HCT116 (cell line): Measurements from ENCODE around the gene RCSD1. TPM values are rescaled to one million over a fixed set of nuclear protein-coding genes. Genes with fewer than 3 reads are reported as not detected.

Experiments used
- ATAC-seq: fragments of 200-7000 bp; cut with Tn5 transposase; 2 replicates; pipeline ENCODE4 v1.9.1; 2020; ENCODE audit warnings: mild to moderate bottlenecking, moderate library complexity
- BruUV-seq: library from RNA; stranded (reverse); fragments of 400-500 nt; replicated peaks from 2 replicates; lab custom pipeline; 2021; lab: Mats Ljungman, UMichigan
- CTCF ChIA-PET: fragments of 300-600 bp; sonication (Branson Sonifier 250); formaldehyde crosslinking; loops from one replicate; lab custom pipeline; 2021; ENCODE audit warnings: antibody characterized with exemption; lab: Charles Lee
- POLR2A ChIA-PET: fragments of 300-600, 350-600 bp; sonication (Branson Sonifier 250); formaldehyde crosslinking; loops from one replicate; lab custom pipeline; 2021; ENCODE audit warnings: antibody characterized with exemption; lab: Charles Lee
- RAD21 ChIA-PET, 2 experiments: fragments of 300-600 bp; sonication (Branson Sonifier 250); formaldehyde crosslinking; loops; one replicate each; lab custom pipeline; 2023; ENCODE audit warnings: low total read pairs in 2 of 2; ENCODE audit not compliant: uncharacterized antibody in 2 of 2, unreplicated experiment in 2 of 2, low non-redundant PET in 1 of 2; lab: Charles Lee
- DNase-seq: peaks from one replicate; pipeline ENCODE4 v3.0.0-alpha.2; 2010; ENCODE audit warnings: low read depth, low spot score
- H2AFZ ChIP-seq: fragments of 200-600 bp; shearing (Covaris generic), sonication (generic); 2 replicates; pipeline ENCODE4 v1.6.1; 2017; ENCODE audit warnings: low read depth, mixed run types, mixed read lengths, antibody characterized with exemption, low read length; ENCODE audit not compliant: poor library complexity, severe bottlenecking
- H3K27ac ChIP-seq: 2 replicates; pipeline ENCODE4 v1.5.1; 2012; ENCODE audit warnings: low read depth, low read length
- H3K27me3 ChIP-seq: fragments of 200-600 bp; sonication (generic); 2 replicates; pipeline ENCODE4 v1.6.1; 2016; ENCODE audit warnings: mixed run types, low read length, mixed read lengths; ENCODE audit not compliant: insufficient read depth
- H3K36me3 ChIP-seq, 2 experiments: fragments of 200-500 bp in 1 of 2; fragments of 200-600 bp in 1 of 2; sonication (Bioruptor generic) in 1 of 2; sonication (generic) in 1 of 2; 2 replicates each; pipeline versions ENCODE4 v1.5.1 to v1.6.1; 2014 to 2016; ENCODE audit warnings: low read length in 2 of 2, inconsistent platforms in 1 of 2, mixed read lengths in 1 of 2, mixed run types in 1 of 2; ENCODE audit not compliant: insufficient read depth in 2 of 2, control insufficient read depth in 1 of 2
- H3K4me1 ChIP-seq, 2 experiments: fragments of 200-600 bp in 1 of 2; sonication (generic) in 1 of 2; 2 replicates each; pipeline versions ENCODE4 v1.5.1 to v1.6.1; 2012 to 2017; ENCODE audit warnings: low read length in 2 of 2, inconsistent platforms in 1 of 2, mild to moderate bottlenecking in 1 of 2, mixed read lengths in 1 of 2, mixed run types in 1 of 2, moderate library complexity in 1 of 2; ENCODE audit not compliant: insufficient read depth in 2 of 2, control insufficient read depth in 1 of 2
- H3K4me2 ChIP-seq: fragments of 200-600 bp; sonication (generic); 2 replicates; pipeline ENCODE4 v1.6.1; 2017; ENCODE audit warnings: mixed run types, low read length, mixed read lengths
- H3K4me3 ChIP-seq, 2 experiments: fragments of 200-600 bp in 1 of 2; sonication (generic) in 1 of 2; replicated peaks in 1 of 2; 2 replicates each; pipeline ENCODE4 v1.5.1; 2011 to 2016; ENCODE audit warnings: low read length in 2 of 2, control low read depth in 1 of 2, low read depth in 1 of 2, mild to moderate bottlenecking in 1 of 2, mixed read lengths in 1 of 2, mixed run types in 1 of 2
- H3K79me2 ChIP-seq: fragments of 200-600 bp; sonication (generic); 2 replicates; pipeline ENCODE4 v1.6.1; 2017; ENCODE audit warnings: mild to moderate bottlenecking, mixed run types, low read length, moderate library complexity, mixed read lengths; ENCODE audit not compliant: insufficient read depth
- H3K9ac ChIP-seq: fragments of 200-600 bp; sonication (generic); 2 replicates; pipeline ENCODE4 v1.6.1; 2016; ENCODE audit warnings: low read length, mixed read lengths
- H3K9me2 ChIP-seq: fragments of 200-600 bp; sonication (generic), shearing (Covaris generic); 2 replicates; pipeline ENCODE4 v1.6.1; 2017; ENCODE audit warnings: mixed run types, mild to moderate bottlenecking, moderate library complexity; ENCODE audit not compliant: insufficient read depth
- H3K9me3 ChIP-seq, 2 experiments: fragments of 200-500 bp in 1 of 2; fragments of 200-600 bp in 1 of 2; sonication (Bioruptor generic) in 1 of 2; sonication (generic) in 1 of 2; 2 replicates each; pipeline ENCODE4 v1.6.1; 2014 to 2017; ENCODE audit warnings: low read length in 2 of 2, mixed read lengths in 2 of 2, inconsistent platforms in 1 of 2, low read depth in 1 of 2, mild to moderate bottlenecking in 1 of 2, mixed run types in 1 of 2, moderate library complexity in 1 of 2; ENCODE audit not compliant: control insufficient read depth in 1 of 2, insufficient read depth in 1 of 2
- H4K20me1 ChIP-seq: fragments of 200-600 bp; sonication (generic), shearing (Covaris generic); 2 replicates; pipeline ENCODE4 v1.6.1; 2017; ENCODE audit warnings: mixed run types, mild to moderate bottlenecking, moderate library complexity; ENCODE audit not compliant: insufficient read depth
- FOSL1 ChIP-seq: IDR thresholded peaks from 2 replicates; pipeline ENCODE4 v1.6.1; 2012; ENCODE audit warnings: low read depth
- POLR2AphosphoS5 ChIP-seq: IDR thresholded peaks from 2 replicates; pipeline ENCODE4 v1.6.1; 2011; ENCODE audit warnings: mild to moderate bottlenecking, low read depth, low read length, moderate library complexity
- SP1 ChIP-seq: IDR thresholded peaks from 2 replicates; pipeline ENCODE4 v1.6.1; 2012; ENCODE audit warnings: low read depth
- ZNF274 ChIP-seq: fragments of 200-500 bp; sonication (Bioruptor generic); IDR thresholded peaks from 2 replicates; pipeline ENCODE4 v1.6.1; 2014; ENCODE audit warnings: mild to moderate bottlenecking, low read depth, low read length, inconsistent platforms
- intact Hi-C: fragments of 100-400 bp; cut with micrococcal nuclease; formaldehyde crosslinking; loops from 2 replicates; pipeline ENCODE4 v1.10.0; 2022
- total RNA-seq: library from RNA; stranded (reverse); gene quantifications from one replicate; pipeline ENCODE4 v1.2.1, GENCODE V29; 2021; ENCODE audit not compliant: unreplicated experiment

The RCSD1 gene
- total RNA-seq, 1 experiment from 2014 or later = 0.15 TPM

GRCh38 chr1:167601442-167602383 is 28.3 kb upstream of the RCSD1 start:
- BruUV-seq = no TSS peak
- Histone ChIP-seq H3K9me2 (no peaks in the 10 kb centered on the region), H3K4me1 (no peaks in the 10 kb centered on the region), H3K27me3 (no peaks in the 10 kb centered on the region), H3K36me3 (no peaks in the 10 kb centered on the region), H3K4me3 (no peak overlapping the region), H4K20me1 (no peaks in the 10 kb centered on the region), H3K4me2 (no peak overlapping the region)
- ChIA-PET CTCF (interaction anchor here (2.7 kb wide), 1 partner anchor 86 kb away, joined by 44 read pairs; no protein-coding TSS in a partner anchor), RAD21 (interaction anchor here in 1 of 2 experiments (1.8 kb wide), 1 partner anchor 86 kb away, joined by 6 read pairs; no protein-coding TSS in a partner anchor)
- intact Hi-C loops = loop anchor here (5.0 kb wide), 2 partner anchors 201 to 481 kb away; no protein-coding TSS in a partner anchor
- no peak for ATAC-seq
- DNase-seq = no peak
- TF ChIP-seq ZNF274 = no peak
- TF ChIP-seq, all 23 proteins: peak for 0
- Histone ChIP-seq H3K9ac (no peak overlapping the region), H3K79me2 (no peaks in the 10 kb centered on the region), H3K9me3 (no peaks in the 10 kb centered on the region), H3K27ac (no peak overlapping the region), H2AFZ (no peak overlapping the region)
- POLR2A ChIA-PET = no interaction called here

- TF ChIP-seq SP1 = no peak
- TF ChIP-seq FOSL1 = no peak
- no peak for TF ChIP-seq POLR2AphosphoS5
- H3K4me2 ChIP-seq = no peak overlapping the region
- no peak overlapping the region for H2AFZ ChIP-seq
- ChIA-PET CTCF (no interaction called here), POLR2A (no interaction called here), RAD21 (no interaction called here)
- no peaks in the 10 kb centered on the region for H3K4me1 ChIP-seq
- intact Hi-C loops = loop anchor here (5.0 kb wide), 2 partner anchors 199 to 479 kb away; no protein-coding TSS in a partner anchor
- no TSS peak for BruUV-seq
- H3K9ac ChIP-seq = no peak overlapping the region
- H3K9me2 ChIP-seq = no peaks in the 10 kb centered on the region
- no peak overlapping the region for H3K4me3 ChIP-seq
- no peaks in the 10 kb centered on the region for H3K36me3 ChIP-seq
- no peaks in the 10 kb centered on the region for H4K20me1 ChIP-seq
- no peaks in the 10 kb centered on the region for H3K9me3 ChIP-seq
- H3K27ac ChIP-seq = no peak overlapping the region
- no peaks in the 10 kb centered on the region for H3K27me3 ChIP-seq
- DNase-seq = no peak
- H3K79me2 ChIP-seq = no peaks in the 10 kb centered on the region
- no peak for ATAC-seq
Measured at GRCh38 chr1:167602840-167603239, 27.2 kb upstream of the RCSD1 start.
